ENCODE results near the gene SH3BP2.

SH3BP2 gene

GRCh38 chr4:2871466-2871865 is 78.6 kb downstream of the SH3BP2 start:
- DNase-seq (ENCODE audit: low read depth, low spot score) = no peak
- CTCF ChIA-PET = interaction anchor here (1.5 to 3.0 kb wide), 2 partner anchors 10 to 15 kb away, joined by 3 to 9 read pairs; no protein-coding TSS in a partner anchor
- POLR2A ChIA-PET = no interaction called here

GRCh38 chr4:2871911-2872310 is 79.0 kb downstream of the SH3BP2 start:
- H3K4me3 ChIP-seq (ENCODE audit: low read depth, low read length) = no peak overlapping the region
- ChIA-PET POLR2A (no interaction called here), CTCF (interaction anchor here (1.3 to 3.0 kb wide), 3 partner anchors 10 to 115 kb away, joined by 3 to 9 read pairs (median 4); partner anchors contain the start of gene TNIP2)
- DNase-seq (ENCODE audit: low read depth, low spot score) = no peak
- TF ChIP-seq CTCF (IDR thresholded peaks at IDR 0.05; ENCODE audit: insufficient read depth, low read length, missing control alignments) = no peak

More at GRCh38 chr4:2871466-2871865, 78.6 kb downstream of the SH3BP2 start:
- H3K4me3 ChIP-seq (ENCODE audit: low read depth, low read length) = no peak overlapping the region
- TF ChIP-seq CTCF (IDR thresholded peaks at IDR 0.05; ENCODE audit: insufficient read depth, low read length, missing control alignments) = no peak

- no peak for TF ChIP-seq CTCF (IDR thresholded peaks at IDR 0.05; ENCODE audit: insufficient read depth, low read length, missing control alignments)
- ChIA-PET CTCF (interaction anchor here (1.1 to 3.0 kb wide), 2 partner anchors 12 to 109 kb away, joined by 3 to 9 read pairs; no protein-coding TSS in a partner anchor), POLR2A (no interaction called here)
These were observed 80.4 kb downstream of the SH3BP2 start for GRCh38 chr4:2873329-2873728.

GRCh38 chr4:2874861-2875260 is 82.0 kb downstream of the SH3BP2 start:
- no peak overlapping the region for H3K4me3 ChIP-seq (ENCODE audit: low read depth, low read length)
- DNase-seq (ENCODE audit: low read depth, low spot score) = no peak
- TF ChIP-seq CTCF (IDR thresholded peaks at IDR 0.05; ENCODE audit: insufficient read depth, low read length, missing control alignments) = no peak
- ChIA-PET POLR2A (no interaction called here), CTCF (no interaction called here)

More at GRCh38 chr4:2873329-2873728, 80.4 kb downstream of the SH3BP2 start:
- H3K4me3 ChIP-seq (ENCODE audit: low read depth, low read length) = no peak overlapping the region
- no peak for DNase-seq (ENCODE audit: low read depth, low spot score)

GRCh38 chr4:2875556-2875955 is 82.7 kb downstream of the SH3BP2 start:
- ChIA-PET CTCF (no interaction called here), POLR2A (no interaction called here)
- H3K4me3 ChIP-seq (ENCODE audit: low read depth, low read length) = no peak overlapping the region
- TF ChIP-seq CTCF (IDR thresholded peaks at IDR 0.05; ENCODE audit: insufficient read depth, low read length, missing control alignments) = no peak
- DNase-seq (ENCODE audit: low read depth, low spot score) = no peak

GRCh38 chr4:2878346-2878745 is 85.5 kb downstream of the SH3BP2 start:
- H3K4me3 ChIP-seq (ENCODE audit: low read depth, low read length) = no peak overlapping the region
- TF ChIP-seq CTCF (IDR thresholded peaks at IDR 0.05; ENCODE audit: insufficient read depth, low read length, missing control alignments) = no peak
- ChIA-PET CTCF (interaction anchor here (1.3 kb wide), 1 partner anchor 114 kb away, joined by 5 read pairs; no protein-coding TSS in a partner anchor), POLR2A (no interaction called here)
- no peak for DNase-seq (ENCODE audit: low read depth, low spot score)

Measured in AG04449 (cell line).